ENCODE results near the gene SLC39A5. TPM values are rescaled to one million over a fixed set of nuclear protein-coding genes. Genes with fewer than 3 reads are reported as not detected.
"Not testable (repeated sequence)": the region's sequence is repeated elsewhere in the genome, so short reads cannot be mapped to it uniquely, and the experiment has no call there.

SLC39A5 gene
- total RNA-seq, 1 donor from 2014 or later: 0.54 TPM

DNA sequence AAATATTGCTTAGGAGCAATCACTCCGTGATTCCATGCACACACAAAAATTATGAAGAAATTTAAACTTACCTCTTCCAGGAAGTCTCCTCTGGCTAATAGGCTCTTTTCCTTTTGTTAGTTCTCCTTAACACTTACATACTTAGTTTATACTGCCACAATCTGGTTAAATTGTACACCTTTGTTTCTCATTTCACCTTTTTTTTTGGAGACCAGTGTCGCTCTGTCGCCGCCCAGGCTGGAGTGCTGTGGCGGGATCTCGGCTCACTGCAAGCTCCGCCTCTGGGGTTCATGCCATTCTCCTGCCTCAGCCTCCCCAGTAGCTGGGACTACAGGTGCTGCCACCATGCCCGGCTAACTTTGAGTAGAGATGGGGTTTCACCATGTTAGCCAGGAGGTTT, 30.5 kb downstream of the SLC39A5 start:
- peak overlapping the region; percentile 44 for H3K4me3 Mint-ChIP-seq
- TF ChIP-seq EZH2 (IDR thresholded peaks at IDR 0.05) (no peak), EZH2phosphoT487 (IDR thresholded peaks at IDR 0.05) (no peak)
- TF ChIP-seq, protein P1, sequence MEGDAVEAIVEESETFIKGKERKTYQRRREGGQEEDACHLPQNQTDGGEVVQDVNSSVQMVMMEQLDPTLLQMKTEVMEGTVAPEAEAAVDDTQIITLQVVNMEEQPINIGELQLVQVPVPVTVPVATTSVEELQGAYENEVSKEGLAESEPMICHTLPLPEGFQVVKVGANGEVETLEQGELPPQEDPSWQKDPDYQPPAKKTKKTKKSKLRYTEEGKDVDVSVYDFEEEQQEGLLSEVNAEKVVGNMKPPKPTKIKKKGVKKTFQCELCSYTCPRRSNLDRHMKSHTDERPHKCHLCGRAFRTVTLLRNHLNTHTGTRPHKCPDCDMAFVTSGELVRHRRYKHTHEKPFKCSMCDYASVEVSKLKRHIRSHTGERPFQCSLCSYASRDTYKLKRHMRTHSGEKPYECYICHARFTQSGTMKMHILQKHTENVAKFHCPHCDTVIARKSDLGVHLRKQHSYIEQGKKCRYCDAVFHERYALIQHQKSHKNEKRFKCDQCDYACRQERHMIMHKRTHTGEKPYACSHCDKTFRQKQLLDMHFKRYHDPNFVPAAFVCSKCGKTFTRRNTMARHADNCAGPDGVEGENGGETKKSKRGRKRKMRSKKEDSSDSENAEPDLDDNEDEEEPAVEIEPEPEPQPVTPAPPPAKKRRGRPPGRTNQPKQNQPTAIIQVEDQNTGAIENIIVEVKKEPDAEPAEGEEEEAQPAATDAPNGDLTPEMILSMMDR (IDR thresholded peaks at IDR 0.05): no peak
- H3K27me3 ChIP-seq: no peaks in the 10 kb centered on the region

DNA sequence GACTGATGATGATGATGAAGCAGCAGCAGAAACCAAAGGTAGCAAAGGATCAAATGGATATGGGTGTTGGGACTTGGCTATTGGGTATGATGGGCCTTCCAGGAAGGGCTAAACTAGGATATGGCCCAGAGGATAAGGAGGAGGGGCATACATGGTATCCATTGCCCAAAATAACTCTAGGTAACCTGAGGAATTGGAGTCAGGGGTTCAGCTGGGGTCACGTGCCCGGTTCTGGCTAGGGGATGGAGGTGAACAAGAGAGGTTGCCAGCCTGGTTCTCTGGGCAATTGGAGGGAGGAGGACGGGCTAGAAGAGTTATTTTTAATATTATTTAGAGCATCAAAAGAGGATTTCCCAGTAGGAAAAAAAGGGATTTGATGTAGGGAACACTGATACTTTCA, 31.1 kb downstream of the SLC39A5 start:
- peaks cover 30% of the 10 kb centered on the region for H3F3A ChIP-seq (ENCODE audit: low read depth)
- TF ChIP-seq EZH2phosphoT487 (IDR thresholded peaks at IDR 0.05) (no peak), EZH2 (IDR thresholded peaks at IDR 0.05) (no peak)
- TF ChIP-seq, protein P1 (IDR thresholded peaks at IDR 0.05): no peak
- H3K27ac Mint-ChIP-seq: no peak overlapping the region

More for the DNA sequence above, 30.5 kb downstream of the SLC39A5 start:
- Histone ChIP-seq H3F3A (ENCODE audit: low read depth) (peaks cover 24% of the 10 kb centered on the region), H3K27ac (no peak overlapping the region), H3K4me2 (no peak overlapping the region), H3K9ac (no peak overlapping the region), H3K4me1 (peaks cover 17% of the 10 kb centered on the region), H3K36me3 (no peaks in the 10 kb centered on the region), H4K20me1 (ENCODE audit: low read depth) (peaks cover 25% of the 10 kb centered on the region), H3K4me3 (no peak overlapping the region), H2AFZ (replicated peaks) (no peak overlapping the region), H3K9me3 (ENCODE audit: low read depth) (no peaks in the 10 kb centered on the region), H3K79me2 (ENCODE audit: low read depth) (peaks cover 27% of the 10 kb centered on the region)
- Mint-ChIP-seq H3K27ac (no peak overlapping the region), H3K9me3 (no peaks in the 10 kb centered on the region), H3K4me1 (peaks cover 18% of the 10 kb centered on the region), H3K27me3 (ENCODE audit: insufficient read depth, low read depth) (peaks cover 2% of the 10 kb centered on the region), H3K36me3 (peaks cover 8% of the 10 kb centered on the region)
- no peak for DNase-seq (ENCODE audit: low spot score)

DNA sequence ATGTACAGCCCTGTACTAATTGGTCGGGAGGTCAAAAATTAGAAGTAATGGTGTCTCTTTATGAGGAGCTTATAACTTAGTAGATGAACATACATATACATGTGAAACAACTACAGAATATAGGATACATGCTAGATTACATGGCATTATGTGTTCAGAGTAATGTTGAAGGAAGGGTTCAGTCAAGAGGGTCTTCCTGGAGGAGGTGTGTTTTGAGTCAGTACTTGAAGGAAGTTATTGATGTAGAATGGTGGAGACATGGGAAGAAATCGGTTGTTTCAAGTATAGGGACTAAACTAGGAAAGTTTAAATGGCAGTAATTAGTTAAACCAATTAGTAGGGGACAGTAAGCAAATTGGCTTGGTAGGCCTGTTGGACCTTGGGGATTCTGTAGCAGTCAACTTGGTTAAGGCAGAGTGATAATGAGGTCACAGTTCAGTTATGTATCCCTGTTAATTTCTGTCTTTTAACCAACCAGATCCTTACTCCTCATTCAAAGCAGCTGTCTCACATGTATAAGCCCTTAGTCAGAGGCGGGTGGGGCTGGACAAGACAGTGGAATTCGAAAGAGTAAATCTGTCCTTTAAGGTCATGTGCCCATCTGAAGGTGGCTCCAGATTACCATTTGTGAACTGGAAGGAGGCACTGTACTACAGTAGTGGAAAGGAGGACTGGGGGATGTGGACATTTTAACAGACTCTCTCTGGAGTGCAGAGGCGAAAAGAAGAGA, 31.8 kb downstream of the SLC39A5 start:
- peaks cover 34% of the 10 kb centered on the region for H3F3A ChIP-seq (ENCODE audit: low read depth)
- H3K4me1 Mint-ChIP-seq: peaks cover 18% of the 10 kb centered on the region
- H3K9me3 ChIP-seq (ENCODE audit: low read depth): no peaks in the 10 kb centered on the region
- no peaks in the 10 kb centered on the region for H3K36me3 Mint-ChIP-seq
- no peak overlapping the region for H3K27ac ChIP-seq
- no peak overlapping the region for H3K4me2 ChIP-seq
- H3K9me3 Mint-ChIP-seq: no peaks in the 10 kb centered on the region
- H2AFZ ChIP-seq (replicated peaks): no peak overlapping the region
- no peak overlapping the region for H3K27ac Mint-ChIP-seq
- no peaks in the 10 kb centered on the region for H3K27me3 ChIP-seq
- peaks cover 14% of the 10 kb centered on the region for H3K79me2 ChIP-seq (ENCODE audit: low read depth)
- H3K27me3 Mint-ChIP-seq (ENCODE audit: insufficient read depth, low read depth): peaks cover 2% of the 10 kb centered on the region
- no peaks in the 10 kb centered on the region for H3K36me3 ChIP-seq
- H3K4me3 Mint-ChIP-seq: no peak overlapping the region
- no peak for DNase-seq (ENCODE audit: low spot score)
- peaks cover 13% of the 10 kb centered on the region for H4K20me1 ChIP-seq (ENCODE audit: low read depth)
- H3K9ac ChIP-seq: no peak overlapping the region
- peaks cover 11% of the 10 kb centered on the region for H3K4me1 ChIP-seq
- H3K4me3 ChIP-seq: no peak overlapping the region
- TF ChIP-seq EZH2phosphoT487 (IDR thresholded peaks at IDR 0.05): no peak
- no peak for TF ChIP-seq EZH2 (IDR thresholded peaks at IDR 0.05)
- TF ChIP-seq, protein P1 (IDR thresholded peaks at IDR 0.05): no peak

More for the DNA sequence above, 31.1 kb downstream of the SLC39A5 start:
- peaks cover 20% of the 10 kb centered on the region for H4K20me1 ChIP-seq (ENCODE audit: low read depth)
- no peak overlapping the region for H2AFZ ChIP-seq (replicated peaks)
- DNase-seq (ENCODE audit: low spot score): no peak
- peaks cover 20% of the 10 kb centered on the region for H3K4me1 Mint-ChIP-seq
- H3K9ac ChIP-seq: no peak overlapping the region
- peaks cover 17% of the 10 kb centered on the region for H3K4me1 ChIP-seq
- peaks cover 2% of the 10 kb centered on the region for H3K27me3 Mint-ChIP-seq (ENCODE audit: insufficient read depth, low read depth)
- H3K9me3 ChIP-seq (ENCODE audit: low read depth): no peaks in the 10 kb centered on the region
- H3K36me3 ChIP-seq: no peaks in the 10 kb centered on the region
- H3K9me3 Mint-ChIP-seq: no peaks in the 10 kb centered on the region
- peaks cover 22% of the 10 kb centered on the region for H3K79me2 ChIP-seq (ENCODE audit: low read depth)
- H3K27ac ChIP-seq: no peak overlapping the region
- H3K4me3 ChIP-seq: no peak overlapping the region
- H3K4me2 ChIP-seq: no peak overlapping the region
- peaks cover 4% of the 10 kb centered on the region for H3K36me3 Mint-ChIP-seq
- H3K4me3 Mint-ChIP-seq: no peak overlapping the region
- no peaks in the 10 kb centered on the region for H3K27me3 ChIP-seq

DNA sequence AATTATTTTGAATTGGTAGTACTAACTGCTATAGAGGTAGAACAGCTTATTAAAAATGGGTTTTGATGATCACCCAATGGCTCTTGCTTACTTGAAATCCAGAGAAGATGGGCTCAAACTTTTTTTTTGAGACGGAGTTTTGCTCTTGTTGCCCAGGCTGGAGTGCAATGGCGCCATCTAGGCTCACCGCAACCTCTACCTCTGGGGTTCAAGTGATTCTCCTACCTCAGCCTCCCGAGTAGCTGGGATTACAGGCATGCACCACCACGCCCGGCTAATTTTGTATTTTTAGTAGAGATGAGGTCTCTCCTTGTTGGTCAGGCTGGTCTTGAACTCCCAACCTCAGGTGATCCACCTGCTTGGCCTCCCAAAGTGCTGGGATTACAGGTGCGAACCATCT, 33.1 kb downstream of the SLC39A5 start:
- H3K27ac Mint-ChIP-seq; H3K79me2 ChIP-seq (ENCODE audit: low read depth); H3K9me3 ChIP-seq (ENCODE audit: low read depth); H3K27me3 ChIP-seq; H3K4me3 ChIP-seq; H3K4me2 ChIP-seq; H3K27ac ChIP-seq; H3K36me3 ChIP-seq; H4K20me1 ChIP-seq (ENCODE audit: low read depth); H3K27me3 Mint-ChIP-seq (ENCODE audit: insufficient read depth, low read depth); H3K4me1 ChIP-seq; H3K36me3 Mint-ChIP-seq; H2AFZ ChIP-seq (replicated peaks); DNase-seq (ENCODE audit: low spot score); H3K9ac ChIP-seq; H3K9me3 Mint-ChIP-seq; H3K4me3 Mint-ChIP-seq: not testable (repeated sequence)
- peaks cover 34% of the 10 kb centered on the region for H3F3A ChIP-seq (ENCODE audit: low read depth)
- peaks cover 21% of the 10 kb centered on the region for H3K4me1 Mint-ChIP-seq

GRCh38 chr12:56266068-56266692, 36.3 kb downstream of the SLC39A5 start:
- H3K9ac ChIP-seq, H3K27ac ChIP-seq: not testable (repeated sequence)
- H3K36me3 Mint-ChIP-seq: peaks cover 17% of the 10 kb centered on the region

More at GRCh38 chr12:56266068-56266692, 36.3 kb downstream of the SLC39A5 start:
- H3K27me3 ChIP-seq; DNase-seq (ENCODE audit: low spot score); H3K36me3 ChIP-seq; H3K79me2 ChIP-seq (ENCODE audit: low read depth); H4K20me1 ChIP-seq (ENCODE audit: low read depth); H3K27me3 Mint-ChIP-seq (ENCODE audit: insufficient read depth, low read depth); H3K9me3 Mint-ChIP-seq; H3K4me1 ChIP-seq; H3K9me3 ChIP-seq (ENCODE audit: low read depth): not testable (repeated sequence)
- H3K4me3 ChIP-seq: peak overlapping the region; percentile 83
- Mint-ChIP-seq H3K4me3 (peak overlapping the region; percentile 94), H3K27ac (peak overlapping the region; percentile 97), H3K4me1 (peaks cover 16% of the 10 kb centered on the region)
- peaks cover 44% of the 10 kb centered on the region for H3F3A ChIP-seq (ENCODE audit: low read depth)
- peak overlapping the region; percentile 87 for H2AFZ ChIP-seq (replicated peaks)
- peak overlapping the region; percentile 83 for H3K4me2 ChIP-seq

Measured in neural progenitor cell (in vitro differentiated cells).